ENCODE data around the gene NMNAT2.

- no peak for TF ChIP-seq REST (IDR thresholded peaks at IDR 0.05; ENCODE audit: borderline replicate concordance)
- no peak for TF ChIP-seq POLR2AphosphoS5 (IDR thresholded peaks at IDR 0.05)
- TF ChIP-seq CTCF (IDR thresholded peaks at IDR 0.05; ENCODE audit: poor library complexity, severe bottlenecking), result no peak
- no peak for TF ChIP-seq EP300 (conservative IDR thresholded peaks at IDR 0.05; ENCODE audit: poor library complexity, severe bottlenecking)
- TF ChIP-seq EZH2 (IDR thresholded peaks at IDR 0.05; ENCODE audit: borderline replicate concordance, insufficient read depth, low read length, poor library complexity, severe bottlenecking), result no peak
- TF ChIP-seq TAF1 (IDR thresholded peaks at IDR 0.05; ENCODE audit: low read depth), result no peak
- no peak for TF ChIP-seq RAD21 (conservative IDR thresholded peaks at IDR 0.05)
- no peak for TF ChIP-seq MXI1 (conservative IDR thresholded peaks at IDR 0.05; ENCODE audit: poor library complexity, severe bottlenecking)
- TF ChIP-seq SMC3 (conservative IDR thresholded peaks at IDR 0.05; ENCODE audit: poor library complexity), result no peak
Observed at GRCh38 chr1:183245357-183245756, 172.8 kb downstream of the NMNAT2 start.
